Measurements from ENCODE around the gene DLGAP1.
A peak's percentile ranks its signal among the peaks of the same experiment; 100 is the strongest.

Gene DLGAP1

GRCh38 chr18:4144201-4144600 lies 310.9 kb downstream of the DLGAP1 start:
- no peak for FAIRE-seq

- FAIRE-seq, result no peak
Measured at GRCh38 chr18:4143585-4143984, 311.5 kb downstream of the DLGAP1 start.

GRCh38 chr18:4142876-4143275 lies 312.2 kb downstream of the DLGAP1 start:
- FAIRE-seq, result no peak

GRCh38 chr18:4134700-4135099 lies 320.4 kb downstream of the DLGAP1 start:
- FAIRE-seq, result no peak

GRCh38 chr18:4130734-4131719 lies 324.1 kb downstream of the DLGAP1 start:
- FAIRE-seq, result no peak

- FAIRE-seq, result no peak
Measured at GRCh38 chr18:4126939-4127338, 328.2 kb downstream of the DLGAP1 start.

- no peak for FAIRE-seq
Measured at GRCh38 chr18:4125627-4126230, 329.4 kb downstream of the DLGAP1 start.

- FAIRE-seq, result no peak
Measured at GRCh38 chr18:4125224-4125623, 329.9 kb downstream of the DLGAP1 start.

- peak; percentile 39 for FAIRE-seq
Measured at GRCh38 chr18:4119813-4120212, 335.3 kb downstream of the DLGAP1 start.

GRCh38 chr18:4119127-4119648 lies 335.9 kb downstream of the DLGAP1 start:
- no peak for FAIRE-seq

GRCh38 chr18:4108016-4108415 lies 347.1 kb downstream of the DLGAP1 start:
- FAIRE-seq, result no peak

- no peak for FAIRE-seq
Measured at GRCh38 chr18:4107049-4107467, 348.0 kb downstream of the DLGAP1 start.

- peak; percentile 93 for FAIRE-seq
Measured at GRCh38 chr18:4106407-4107033, 348.6 kb downstream of the DLGAP1 start.

GRCh38 chr18:4102901-4103300 lies 352.2 kb downstream of the DLGAP1 start:
- no peak for FAIRE-seq

- no peak for FAIRE-seq
Measured at GRCh38 chr18:4101009-4101408, 354.1 kb downstream of the DLGAP1 start.

- FAIRE-seq, result no peak
Measured at GRCh38 chr18:4096486-4096885, 358.6 kb downstream of the DLGAP1 start.

GRCh38 chr18:4093676-4094075 lies 361.4 kb downstream of the DLGAP1 start:
- FAIRE-seq, result no peak

- no peak for FAIRE-seq
Measured at GRCh38 chr18:4084382-4084900, 370.7 kb downstream of the DLGAP1 start.

- FAIRE-seq, result no peak
Measured at GRCh38 chr18:4078246-4078645, 376.9 kb downstream of the DLGAP1 start.

- FAIRE-seq, result no peak
Measured at GRCh38 chr18:4077721-4078120, 377.4 kb downstream of the DLGAP1 start.

GRCh38 chr18:4077204-4077603 lies 377.9 kb downstream of the DLGAP1 start:
- FAIRE-seq, result no peak

- no peak for FAIRE-seq
Measured at GRCh38 chr18:4074647-4075046, 380.5 kb downstream of the DLGAP1 start.

- FAIRE-seq, result no peak
Measured at GRCh38 chr18:4069183-4069582, 385.9 kb downstream of the DLGAP1 start.
